ENCODE data around the gene NUP93.

The NUP93 gene

DNA sequence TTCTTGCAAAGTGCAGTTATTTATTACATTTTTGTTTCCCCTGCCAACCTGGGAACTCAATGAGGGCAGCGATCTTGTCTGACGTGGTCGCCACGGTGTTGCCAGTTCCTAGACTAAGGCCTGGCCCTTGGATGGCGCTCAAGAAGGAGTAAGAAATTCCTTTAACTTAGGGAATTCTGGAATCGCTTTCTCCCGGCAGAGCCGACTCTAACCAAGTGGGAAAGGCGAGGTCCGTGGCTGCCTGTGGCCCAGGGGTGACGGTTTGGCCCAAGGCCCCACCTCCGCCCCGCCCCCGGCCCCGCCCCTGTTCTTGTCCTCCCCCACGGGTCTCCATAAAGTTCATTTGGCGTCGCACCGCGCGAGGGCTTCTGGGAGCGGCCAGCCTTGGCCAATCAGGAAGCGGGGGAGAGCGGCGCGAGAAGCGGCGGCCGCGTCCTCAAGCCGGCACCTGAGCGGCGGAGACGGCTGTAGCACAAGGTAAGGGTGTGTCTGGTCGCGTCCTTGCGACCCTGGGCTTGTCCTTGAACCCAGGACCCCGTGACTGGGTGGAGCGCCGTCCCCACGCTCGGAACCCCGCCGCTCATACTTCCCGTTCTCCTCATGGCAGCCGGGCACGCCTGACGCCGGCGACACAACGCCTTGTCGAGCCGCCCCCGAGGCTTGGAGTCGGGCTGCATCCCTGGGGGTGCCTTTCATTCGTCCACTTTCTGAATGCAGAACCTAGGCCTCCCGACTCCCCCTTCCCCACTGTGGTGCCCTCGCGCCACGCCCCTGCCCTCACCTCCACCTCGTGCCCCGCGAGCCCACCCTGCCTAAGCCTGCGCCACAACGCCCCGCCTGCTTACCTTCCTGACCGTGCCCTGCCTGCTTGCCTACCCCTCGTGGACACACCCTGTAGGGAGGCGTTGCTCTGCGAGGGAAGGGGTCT, at the start of gene NUP93:
TSS of gene NUP93 (plus strand) at position 395 of the 928 bp plus-strand sequence. CDS start 18,119 bp downstream, outside the sequence.
- peak in 55 of 56 donors; percentile 37 to 94 (median 87) for DNase-seq

DNA sequence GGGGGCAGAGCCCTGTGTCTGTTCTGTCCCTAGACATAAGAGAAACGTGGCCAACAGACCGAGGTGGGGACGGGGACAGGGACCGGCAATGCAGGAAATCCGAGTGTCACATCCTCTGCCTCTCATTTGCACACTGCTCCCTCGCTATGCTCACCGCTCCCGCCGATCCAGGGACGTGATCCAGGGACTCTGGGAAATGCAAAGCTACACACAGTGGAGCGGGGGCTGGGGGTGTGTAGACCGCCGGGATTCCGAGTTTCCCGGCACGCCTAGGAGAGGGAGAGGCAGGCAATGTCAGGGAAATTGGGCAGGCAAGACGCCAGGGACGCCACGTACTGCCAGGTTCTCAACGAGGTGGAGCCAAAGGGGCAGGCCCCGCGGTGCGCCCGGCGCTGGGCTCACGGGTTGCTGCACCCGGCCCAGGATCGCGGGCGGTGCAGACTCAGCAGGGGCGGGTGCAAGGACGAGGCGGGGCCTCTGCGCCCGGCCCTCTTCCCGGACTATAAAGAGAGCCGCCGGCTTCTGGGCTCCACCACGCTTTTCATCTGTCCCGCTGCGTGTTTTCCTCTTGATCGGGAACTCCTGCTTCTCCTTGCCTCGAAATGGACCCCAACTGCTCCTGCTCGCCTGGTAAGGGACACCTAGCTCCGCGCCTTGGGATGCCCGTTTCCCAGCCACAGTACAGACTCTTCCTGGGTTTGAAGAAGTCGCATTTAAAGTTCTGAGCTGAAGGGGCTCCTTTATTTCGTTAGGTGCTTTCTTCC, 47.8 kb upstream of the NUP93 start, which contains the start of gene MT1X:
TSS of gene MT1X (plus strand) at position 532 of the 764 bp plus-strand sequence. CDS start at position 603, 71 bp downstream.
- peak; percentile 37 to 94 (median 80) for DNase-seq

DNA sequence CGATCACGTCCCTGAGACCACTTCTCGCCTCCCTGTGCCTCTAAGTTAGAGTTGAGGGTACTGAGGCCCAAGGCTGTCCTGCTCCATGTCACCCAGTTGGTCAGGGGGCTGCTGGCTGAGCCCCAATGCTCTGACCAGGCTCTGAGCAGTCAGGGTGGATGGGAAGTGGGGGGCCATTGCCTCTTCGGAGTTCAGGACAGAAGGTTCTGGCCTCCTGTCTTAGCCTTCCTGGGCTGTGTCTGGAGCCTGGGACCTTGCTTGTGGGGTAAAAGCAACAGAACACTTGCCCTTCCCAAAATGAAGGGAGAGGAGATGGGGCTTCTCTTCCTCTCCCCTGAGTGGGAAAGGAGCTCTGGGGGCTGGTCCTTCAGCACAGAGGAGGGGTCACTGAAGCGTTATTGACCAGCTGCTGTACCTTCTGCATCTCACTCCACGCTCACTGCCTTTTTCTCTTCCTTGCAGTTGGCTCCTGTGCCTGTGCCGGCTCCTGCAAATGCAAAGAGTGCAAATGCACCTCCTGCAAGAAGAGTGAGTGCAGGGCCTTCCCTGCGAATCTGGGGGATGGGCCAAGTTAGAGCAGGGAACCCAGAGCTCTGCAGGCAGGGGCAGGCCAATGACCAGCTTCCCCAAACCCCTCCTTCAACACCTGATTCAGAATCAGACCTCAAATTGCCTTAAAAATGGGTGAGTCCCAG, 47.1 kb upstream of the NUP93 start:
- DNase-seq, result no peak

DNA sequence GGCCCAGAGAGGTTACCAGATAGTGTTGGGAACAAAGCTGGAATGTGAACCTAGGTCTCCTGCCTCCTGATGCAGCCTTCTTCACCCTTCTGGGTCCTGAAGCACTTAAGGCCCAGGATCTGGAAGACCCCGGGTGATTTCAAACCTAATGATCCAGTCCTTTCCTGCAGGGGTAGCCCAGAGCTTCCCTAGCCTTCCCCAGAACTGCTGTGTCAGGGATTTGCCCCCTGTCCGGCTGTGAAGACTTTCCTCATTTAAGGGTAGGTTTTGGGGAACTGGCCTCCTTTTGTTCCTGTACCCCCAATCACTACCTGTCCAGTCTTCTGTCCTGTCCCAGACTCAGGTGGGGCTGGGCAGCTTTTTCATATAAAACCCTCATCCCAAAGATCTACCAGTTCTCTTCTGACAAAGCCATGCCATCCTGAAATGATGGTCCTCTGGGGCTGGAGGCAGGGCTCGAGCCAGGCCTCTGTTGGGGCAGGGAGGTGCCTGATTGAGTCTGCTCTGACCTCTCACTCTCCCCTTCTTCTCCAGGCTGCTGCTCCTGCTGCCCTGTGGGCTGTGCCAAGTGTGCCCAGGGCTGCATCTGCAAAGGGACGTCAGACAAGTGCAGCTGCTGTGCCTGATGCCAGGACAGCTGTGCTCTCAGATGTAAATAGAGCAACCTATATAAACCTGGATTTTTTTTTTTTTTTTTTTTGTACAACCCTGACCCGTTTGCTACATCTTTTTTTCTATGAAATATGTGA, 46.3 kb upstream of the NUP93 start:
- DNase-seq, result peak in 6 of 56 donors; percentile 10 to 24 (median 14)

DNA sequence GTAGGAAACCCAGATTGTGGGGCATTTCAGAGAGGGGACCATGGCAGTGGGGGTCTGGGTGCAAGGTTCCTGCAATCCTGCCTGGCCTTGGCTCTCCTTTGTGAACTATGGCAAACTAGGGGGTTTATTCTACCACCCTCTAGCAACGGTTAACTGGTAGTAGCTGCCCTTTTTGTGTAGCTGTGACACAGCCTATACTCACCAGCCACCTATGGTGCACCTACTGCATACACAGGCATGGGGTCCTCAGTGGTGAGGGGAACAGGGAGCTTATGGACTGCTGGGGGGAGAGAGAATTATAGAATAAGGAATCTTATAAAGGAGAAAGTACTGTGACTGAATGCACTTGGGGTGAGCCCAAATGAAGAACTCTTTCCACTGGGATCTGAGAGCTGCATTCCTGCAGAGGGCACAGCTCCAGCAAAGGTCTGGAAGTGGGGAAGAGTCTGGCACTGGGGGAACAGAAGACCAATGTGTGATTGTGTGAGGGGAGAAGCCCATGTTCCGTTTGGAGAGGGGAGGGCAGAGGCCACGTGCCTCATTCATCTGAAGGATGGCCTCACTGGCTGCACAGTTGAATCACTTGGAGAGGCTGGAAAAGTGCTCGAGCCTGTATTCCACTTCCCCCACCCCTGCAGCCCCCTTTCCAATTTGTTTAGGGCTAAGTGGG, 45.5 kb upstream of the NUP93 start:
- DNase-seq, result peak in 7 of 56 donors; percentile 13 to 52 (median 29)

DNA sequence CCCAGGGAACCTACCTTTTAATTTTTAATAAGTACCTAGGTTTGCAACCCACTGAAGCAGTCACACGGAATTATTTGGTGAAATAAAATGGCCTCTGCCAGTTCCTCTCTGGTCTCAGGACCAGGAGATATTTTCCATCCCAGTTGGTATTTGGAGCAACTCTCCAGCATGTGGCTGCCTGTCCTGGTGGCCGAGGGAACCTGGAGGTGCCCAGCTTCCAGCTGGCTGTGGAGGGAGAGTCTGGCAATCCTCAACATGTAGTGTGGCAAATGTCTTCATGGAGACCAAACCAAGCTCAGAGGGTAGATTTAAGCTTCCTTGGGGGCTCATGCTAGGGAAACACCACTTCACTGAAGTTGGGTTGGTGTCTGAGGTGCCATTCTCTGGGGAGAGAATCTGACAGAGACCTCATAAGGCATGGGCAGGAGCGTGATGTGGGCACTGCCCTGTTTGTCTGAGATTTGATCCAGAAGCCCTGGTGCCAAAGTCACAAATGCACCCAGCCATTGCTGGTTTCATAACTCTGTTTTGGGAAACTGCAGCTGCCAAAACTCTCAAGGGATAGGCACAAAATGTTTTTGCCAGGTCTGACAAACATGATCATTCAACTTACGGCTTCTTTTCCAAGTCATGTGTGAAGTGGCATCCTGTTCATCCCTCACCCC, 44.9 kb upstream of the NUP93 start:
- DNase-seq, result no peak

DNA sequence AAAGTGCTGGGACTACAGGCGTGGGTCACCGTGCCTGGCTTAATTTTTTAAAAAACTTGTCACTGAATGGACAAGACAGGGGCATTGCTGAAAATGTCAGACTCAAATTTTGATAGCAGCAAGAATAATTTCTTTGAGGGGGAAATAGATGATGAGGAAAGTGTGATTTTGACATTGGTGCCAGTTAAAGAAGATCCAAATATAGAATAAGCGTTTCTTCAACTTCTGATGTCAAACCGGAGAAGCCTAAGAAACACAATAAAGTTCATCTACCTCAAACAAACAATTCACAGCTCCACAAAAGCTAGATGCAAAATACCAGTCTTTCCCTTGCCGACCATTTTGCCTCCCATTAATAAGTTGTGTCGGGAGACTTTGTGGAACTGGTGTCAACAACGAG, 43.2 kb upstream of the NUP93 start:
- no peak for DNase-seq

DNA sequence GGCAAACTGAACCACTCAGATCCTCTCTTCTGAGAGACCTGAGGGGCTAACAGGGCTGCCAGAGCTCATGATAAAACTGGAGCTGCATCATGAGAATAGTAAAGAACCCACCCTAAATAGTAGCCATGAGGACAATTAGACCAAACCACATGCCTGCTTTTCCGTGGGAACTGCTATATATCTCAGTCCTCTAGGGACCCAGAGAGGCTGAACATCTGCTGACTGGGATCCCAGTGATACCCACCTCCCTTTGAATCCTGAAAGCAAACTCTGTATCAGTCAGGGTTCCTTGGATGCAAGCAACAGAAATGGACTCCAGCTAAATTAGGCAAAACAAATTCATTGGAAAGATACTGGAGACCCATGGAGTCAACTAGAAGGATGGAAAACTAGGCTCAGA, 41.2 kb upstream of the NUP93 start:
- no peak for DNase-seq

DNA sequence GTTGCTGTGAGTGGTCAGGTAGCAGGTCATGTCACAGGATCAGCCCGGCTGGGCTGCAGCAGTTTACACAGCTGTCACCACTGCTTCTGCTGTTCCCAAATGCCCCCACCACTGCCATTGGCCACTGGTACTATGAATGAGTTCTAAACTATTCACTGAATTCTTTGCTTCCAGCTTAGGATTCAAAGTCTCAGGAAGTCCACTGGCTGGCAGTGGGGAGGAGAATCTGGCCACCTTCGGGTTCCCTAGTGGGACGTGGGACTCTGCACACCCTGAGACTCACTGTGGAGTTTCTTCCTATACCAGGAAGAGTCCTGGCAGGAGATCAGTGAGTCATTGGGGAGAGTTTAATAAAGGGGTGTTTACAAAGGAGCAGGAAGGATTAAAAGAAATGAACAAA, 40.8 kb upstream of the NUP93 start:
- no peak for DNase-seq

DNA sequence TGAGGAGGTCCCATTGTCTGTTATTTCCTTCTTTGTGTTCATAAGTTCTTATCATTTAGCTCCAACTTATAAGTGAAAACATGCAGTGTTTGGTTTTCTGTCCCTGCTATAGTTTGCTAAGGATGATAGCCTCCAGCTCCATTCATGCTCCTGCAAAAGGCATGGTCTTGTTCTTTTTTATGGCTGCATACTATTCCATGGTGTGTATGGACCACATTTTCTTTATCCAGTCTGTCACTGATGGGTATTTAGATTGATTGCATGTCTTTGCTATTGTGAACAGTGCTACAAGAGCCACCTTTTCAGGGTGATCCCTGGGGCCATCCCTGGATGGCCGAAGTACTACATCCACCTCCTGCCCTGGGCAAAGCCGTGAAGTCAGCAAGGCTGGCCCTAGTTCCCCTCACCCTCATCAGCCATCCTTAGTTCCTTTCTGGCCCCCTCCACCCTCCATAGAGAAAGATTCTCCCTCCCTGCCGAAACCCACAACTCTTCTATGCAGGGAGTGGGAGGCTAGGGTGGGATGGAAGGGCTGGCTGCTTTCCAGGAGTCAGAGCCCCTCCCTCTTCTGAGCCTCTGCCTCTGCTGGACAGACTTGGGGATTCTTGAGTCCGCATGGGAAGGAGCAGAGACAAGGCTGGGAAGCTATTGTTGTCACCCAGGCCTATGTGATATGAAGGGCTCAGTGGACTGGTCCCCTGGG, 39.4 kb upstream of the NUP93 start:
- DNase-seq, result no peak

DNA sequence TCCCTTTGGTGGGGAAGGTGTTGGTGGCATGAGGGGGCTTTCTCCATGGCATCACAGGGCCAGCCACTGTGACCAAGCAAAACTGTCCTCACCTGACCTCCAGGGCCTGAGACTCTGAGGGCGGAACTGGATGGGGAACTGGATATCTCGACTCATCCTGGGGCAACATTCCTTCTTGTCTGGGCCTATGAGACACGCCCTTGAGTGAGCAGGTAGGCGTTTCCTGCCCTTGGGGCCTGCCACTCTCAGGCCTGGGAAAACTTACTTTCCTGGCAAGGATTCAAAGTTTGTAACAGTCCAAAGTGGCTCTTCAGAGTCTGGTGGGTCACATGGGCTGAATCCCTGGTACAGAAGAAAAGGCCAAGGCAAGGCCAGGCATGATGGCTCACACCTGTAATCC, 38.0 kb upstream of the NUP93 start:
- DNase-seq, result no peak

DNA sequence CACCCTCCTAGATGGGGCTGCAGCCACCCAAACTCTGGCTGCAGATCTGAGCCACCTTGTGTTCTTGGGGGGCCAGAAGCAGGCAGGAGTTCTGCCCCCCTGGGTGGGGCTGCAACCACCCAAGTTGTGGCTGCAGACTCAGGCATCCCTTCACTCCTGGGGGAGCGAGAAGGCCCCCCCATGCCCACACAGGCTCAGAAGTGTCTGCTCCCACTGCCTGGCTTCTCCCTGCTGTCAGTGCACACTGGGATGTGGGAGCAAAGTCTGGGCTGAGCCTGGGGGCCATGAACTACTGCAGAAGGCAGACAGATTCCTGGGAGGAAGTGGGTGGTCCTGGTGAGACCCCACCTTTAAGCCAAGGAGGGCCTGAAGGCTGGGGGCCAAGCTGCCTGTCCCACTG, 34.7 kb upstream of the NUP93 start:
- no peak for DNase-seq

DNA sequence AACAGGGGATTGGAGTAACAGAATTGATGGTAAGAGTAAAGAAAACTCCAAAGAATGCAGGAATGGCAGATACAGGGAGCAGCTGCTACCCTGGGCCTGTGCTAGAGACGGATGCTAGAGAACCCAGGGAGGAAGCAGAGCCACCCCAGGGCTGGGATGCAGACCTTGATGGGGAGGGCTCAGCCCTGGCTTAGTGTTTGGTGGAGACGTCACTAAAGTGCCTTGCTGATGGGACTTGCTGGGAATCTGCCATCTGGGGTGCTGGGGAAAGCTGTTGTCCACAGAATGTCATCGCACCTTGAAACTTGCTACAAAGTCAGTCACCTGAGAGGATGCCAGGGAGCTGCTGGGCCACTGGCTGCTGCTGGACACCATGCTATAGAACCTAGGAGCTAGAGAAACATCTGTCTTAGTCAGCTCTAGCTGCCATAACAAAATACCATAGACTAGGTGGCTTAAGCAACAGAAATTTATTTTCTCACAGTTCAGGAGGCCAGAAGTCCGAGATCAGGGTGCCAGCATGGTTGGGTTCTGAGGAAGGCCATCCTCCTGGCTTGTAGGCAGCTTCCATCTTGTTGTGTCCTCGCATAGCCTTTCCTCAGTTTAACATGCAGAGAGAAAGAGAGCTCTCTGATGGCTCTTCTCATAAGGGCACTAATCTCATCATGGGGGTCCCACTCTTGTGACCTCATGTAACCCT, 32.3 kb upstream of the NUP93 start:
- no peak for DNase-seq

DNA sequence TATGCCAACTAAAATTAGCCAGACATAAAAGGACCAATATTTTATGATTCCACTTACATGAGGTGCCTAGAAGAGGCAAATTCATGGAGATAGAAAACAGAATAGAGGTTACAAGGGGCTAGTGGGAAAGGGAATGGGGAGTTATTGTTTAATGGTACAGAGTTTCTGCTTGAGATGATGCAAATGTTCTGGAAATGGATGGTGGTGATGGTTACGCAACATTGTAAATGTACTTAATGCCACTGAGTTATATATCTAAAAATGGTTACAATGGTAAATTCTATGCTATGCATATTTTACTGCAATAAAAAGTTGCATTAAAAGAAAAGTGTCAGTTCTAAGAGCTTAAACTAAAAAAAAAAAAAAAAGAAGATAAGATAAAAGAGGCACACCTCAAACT, 29.7 kb upstream of the NUP93 start:
- DNase-seq, result no peak

DNA sequence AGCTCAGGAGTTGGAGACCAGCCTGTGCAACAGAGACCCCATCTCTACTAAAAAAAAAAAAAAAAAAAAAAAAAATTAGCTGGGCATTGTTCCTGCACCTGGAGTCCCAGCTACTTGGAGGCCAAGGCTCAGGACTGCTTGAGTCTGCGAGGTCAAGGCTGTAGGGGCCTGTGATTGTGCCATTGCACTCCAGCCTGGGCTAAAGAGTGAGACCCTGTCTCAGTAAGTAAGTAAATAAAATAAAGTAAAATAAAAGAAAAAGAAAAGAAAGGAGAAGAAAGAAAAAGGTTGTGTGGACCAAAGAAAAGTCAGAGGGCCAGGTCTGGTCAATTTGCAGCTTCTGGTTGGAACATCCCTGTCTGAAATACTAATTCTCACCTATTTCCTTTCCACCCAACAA, 29.3 kb upstream of the NUP93 start:
- DNase-seq, result no peak

DNA sequence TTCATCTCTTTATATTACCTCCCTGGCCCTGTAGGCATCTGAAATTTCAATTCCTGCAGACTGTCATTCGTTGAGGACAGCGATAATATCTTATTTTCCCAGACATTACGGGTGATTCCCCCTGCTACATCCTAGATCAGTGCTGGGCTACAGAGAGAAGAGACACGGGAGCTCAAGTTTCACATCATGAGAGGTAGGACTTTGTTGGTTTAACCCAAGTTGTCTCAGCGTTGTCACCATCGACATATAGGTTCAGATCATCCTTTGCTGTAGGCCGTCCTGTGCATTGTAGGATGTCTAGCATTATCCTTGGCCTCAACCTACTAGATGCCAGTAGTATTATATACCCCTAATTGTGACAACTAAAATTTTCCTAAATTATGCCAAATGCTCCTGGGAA, 28.4 kb upstream of the NUP93 start:
- DNase-seq, result no peak

DNA sequence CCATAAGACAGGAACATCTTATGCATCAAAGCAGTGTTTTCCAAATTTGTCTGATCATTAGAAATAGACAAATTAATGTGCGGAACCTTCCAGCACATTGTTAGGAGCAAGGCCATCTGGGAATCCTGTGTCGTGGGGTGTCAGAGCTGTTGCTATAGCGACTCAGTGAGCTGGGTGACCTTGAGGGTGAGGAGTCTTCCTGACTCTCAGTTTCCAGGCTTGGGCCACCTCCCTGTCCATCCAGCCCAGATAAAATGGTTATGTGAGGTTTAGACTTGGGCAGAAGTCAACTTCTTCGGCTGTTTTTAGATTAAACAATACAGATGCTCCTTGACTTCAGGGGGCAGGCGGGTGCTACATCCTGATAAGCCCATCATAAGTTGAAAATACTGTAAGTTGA, 27.1 kb upstream of the NUP93 start:
- no peak for DNase-seq

Data from nucleus accumbens (tissue), 56 donors.